NCI-H69 (cell line): ENCODE measurements around the gene TCF20.
A peak's percentile ranks its signal among the peaks of the same experiment; 100 is the strongest.

Experiments used
- DNase-seq: peaks from one replicate; lab custom pipeline; 2025; lab: John Stamatoyannopoulos, UW

The TCF20 gene

DNA sequence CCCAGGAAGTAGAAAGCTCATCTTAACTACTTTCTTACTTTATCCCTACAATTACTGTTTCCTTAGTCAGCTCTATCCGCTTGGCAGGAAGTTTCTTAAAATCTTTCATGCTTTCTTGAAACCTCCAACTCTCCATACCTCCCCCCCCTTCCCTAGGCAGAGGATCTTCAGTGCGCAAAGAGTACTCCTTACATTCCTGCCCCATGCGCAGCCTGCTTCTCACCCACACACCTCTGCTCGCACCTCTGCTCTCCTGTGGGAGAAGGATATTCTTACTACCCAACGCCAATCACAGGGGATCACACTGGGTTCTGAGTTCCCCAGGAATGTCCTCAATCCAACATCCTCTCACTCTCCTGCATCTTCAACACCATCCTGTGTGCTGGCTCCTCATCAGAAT is 12.3 kb downstream of the TCF20 start:
- no peak for DNase-seq

DNA sequence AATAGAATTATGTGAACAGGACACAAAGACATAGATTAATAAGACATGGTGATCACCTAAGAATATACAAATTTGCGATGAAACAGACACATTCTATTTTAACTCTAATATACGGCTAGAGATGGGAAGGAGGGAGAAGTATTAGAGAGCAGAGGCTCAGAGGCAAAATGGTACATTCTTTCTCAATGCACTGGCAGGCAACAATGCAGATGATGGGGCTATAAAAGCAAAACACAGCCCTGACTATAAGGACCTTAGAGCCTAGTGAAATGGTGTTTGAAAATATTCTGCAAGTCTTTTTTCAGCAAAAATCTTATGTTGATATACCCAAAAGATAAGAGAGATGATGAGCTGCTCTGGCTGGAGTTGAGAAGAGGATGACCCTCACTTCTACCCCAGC is 13.1 kb downstream of the TCF20 start:
- DNase-seq: no peak

DNA sequence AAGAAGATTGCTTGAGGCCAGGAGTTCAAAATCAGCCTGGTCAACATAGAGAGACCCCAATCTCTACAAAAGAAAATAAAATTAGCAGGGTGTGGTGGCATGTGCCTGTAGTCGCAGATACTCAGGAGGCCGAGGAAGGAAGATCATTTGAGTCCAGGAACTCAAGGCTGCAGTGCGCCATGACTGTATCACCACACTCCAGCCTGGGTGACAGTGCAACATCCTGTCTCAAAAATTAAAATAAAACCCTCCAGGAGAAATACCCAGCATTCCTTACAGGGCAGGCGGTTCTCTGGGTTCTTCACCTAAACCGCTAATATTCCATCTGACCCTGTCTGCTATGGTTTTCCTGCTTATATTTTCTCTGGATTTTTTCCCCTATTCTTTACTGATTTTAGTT is 13.5 kb downstream of the TCF20 start:
- no peak for DNase-seq

DNA sequence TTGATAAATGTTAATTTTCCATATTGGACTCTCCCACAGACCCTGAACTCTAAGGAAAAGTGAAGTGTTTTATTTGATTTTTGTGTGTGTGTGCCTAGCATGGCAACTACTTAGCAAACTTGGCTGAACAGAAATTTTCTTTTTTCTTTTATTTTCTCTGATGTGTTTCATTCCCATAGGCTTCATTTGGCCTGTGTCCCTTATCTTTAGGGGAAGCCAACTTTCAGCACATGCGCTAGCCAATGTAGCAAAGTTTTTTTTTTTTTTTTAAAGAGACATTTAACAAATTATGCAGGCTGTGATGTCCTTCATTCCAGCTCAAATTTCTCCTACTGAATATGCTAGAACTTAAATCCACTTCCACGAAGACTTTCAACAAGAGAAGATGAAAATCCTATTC is 14.2 kb downstream of the TCF20 start:
- no peak for DNase-seq

DNA sequence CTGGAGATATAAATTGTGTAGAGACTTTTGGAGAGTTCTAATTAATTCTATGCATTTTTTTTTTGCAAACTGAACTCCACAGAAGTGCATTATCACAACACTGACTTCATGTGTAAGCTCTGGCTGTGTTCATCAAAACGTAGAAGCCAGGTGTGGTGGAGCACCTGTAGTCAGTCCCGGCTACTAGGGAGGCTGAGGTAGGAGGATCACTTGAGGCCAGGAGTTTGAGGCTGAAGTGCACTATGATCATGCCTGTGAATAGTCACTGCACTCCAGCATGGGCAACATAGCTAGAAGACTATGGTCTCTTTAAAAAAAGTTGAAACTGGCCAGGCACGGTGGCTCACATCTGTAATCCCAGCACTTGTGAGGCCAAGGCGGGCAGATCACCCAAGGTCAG is 20.6 kb downstream of the TCF20 start:
- DNase-seq: no peak

DNA sequence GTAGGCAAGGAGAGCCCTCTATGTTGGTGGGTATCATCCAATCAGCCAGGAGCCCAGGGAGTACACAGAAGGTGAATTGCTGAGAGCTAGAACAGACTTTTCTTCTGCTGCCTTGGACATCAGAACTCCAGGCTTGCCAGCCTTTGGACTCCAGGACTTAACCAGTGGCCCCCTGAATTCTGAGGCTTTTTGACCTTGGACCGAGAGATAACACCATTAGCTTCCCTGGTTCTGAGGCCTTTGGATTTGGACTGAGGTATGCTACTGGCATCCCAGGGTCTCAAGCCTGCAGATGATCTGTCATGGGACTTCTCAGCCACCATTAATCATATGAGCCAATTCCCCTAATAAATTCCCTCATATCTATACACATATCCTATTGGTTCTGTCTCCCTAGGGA is 21.5 kb downstream of the TCF20 start:
- DNase-seq: no peak

DNA sequence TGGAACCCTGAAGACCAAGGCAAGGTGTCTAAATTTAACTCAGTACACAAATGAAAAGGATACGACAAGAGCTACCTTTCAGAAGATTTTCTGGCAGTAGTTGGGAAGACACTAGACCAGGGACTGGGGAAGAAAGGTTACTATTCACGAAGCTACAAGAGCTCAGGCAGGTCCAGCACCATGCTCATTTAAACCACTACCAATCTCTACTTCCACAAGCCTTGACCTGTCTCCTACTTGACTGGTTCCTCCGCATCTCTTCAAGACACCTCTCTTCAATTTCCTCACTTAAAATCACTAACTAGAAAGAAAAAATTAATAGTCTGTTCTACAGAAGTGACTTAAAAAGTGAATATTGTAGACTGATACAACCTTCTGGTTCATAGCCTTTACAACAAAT is 22.9 kb downstream of the TCF20 start:
- no peak for DNase-seq

DNA sequence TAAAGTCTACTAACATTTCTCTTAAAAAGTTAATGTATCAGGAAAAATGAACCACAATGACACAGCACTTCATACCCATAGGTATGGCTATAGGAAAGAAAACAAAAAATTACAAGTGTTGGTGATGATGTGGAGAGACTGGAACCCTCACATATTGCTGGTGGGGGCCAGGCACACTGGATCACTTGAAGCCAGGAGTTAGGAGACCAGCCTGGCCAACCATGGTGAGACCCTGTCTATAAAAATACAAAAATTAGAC is 26.7 kb downstream of the TCF20 start:
- DNase-seq: no peak

DNA sequence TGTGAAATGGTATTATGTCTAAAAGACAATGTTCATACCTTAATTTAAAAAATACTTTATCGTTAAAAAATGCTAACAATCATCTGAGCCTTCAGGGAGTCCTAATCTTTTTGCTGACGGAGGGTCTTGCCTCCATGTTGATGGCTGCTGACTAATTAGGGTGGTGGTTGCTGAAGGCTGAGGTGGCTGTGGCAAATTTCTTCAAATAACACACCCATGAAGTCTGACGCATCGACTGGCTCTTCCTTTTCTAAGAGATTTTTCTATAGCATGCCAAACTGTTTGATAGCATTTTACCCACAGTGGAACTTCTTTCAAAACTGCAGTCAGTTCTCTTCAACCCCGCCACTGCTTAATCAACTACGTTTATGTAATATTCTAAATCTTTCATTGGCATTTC is 33.6 kb downstream of the TCF20 start:
- DNase-seq: no peak

DNA sequence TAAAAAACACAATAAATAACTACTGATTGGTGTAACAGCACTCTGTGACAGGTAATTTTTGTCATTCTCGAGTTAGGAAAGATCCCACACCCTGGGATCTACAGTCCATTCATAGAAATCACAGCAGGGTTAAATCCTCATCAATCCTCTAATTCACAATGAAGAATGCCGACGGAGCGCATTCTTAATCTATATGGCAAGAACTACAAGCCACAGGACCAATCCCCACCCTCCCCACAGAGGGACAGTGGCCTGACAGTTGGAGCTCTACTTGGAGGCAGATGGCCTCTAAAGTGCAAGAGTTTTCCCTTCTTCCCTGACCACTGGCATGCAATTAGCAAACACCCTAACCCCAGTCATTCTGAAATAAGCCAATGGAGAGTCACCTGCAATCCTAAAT is 34.2 kb downstream of the TCF20 start:
- no peak for DNase-seq

DNA sequence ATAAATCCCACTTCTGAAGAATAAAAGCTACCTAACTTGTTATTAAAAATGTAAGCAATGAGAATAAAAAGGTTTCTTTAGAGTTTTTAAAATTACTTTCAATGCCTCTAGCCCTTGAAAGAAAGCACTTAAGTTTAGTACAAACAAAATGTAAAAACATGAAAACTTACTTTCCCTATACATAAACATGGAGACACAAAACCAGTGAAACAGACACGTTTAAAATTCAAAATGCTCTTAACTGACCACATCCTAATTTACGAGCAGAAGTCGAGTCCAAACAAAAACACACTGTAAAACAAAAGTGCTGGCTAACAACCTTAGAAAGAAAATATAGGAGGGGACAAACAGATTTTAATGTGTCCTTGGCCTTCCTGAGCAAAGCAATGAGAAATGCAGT is 36.6 kb downstream of the TCF20 start:
- DNase-seq: no peak

DNA sequence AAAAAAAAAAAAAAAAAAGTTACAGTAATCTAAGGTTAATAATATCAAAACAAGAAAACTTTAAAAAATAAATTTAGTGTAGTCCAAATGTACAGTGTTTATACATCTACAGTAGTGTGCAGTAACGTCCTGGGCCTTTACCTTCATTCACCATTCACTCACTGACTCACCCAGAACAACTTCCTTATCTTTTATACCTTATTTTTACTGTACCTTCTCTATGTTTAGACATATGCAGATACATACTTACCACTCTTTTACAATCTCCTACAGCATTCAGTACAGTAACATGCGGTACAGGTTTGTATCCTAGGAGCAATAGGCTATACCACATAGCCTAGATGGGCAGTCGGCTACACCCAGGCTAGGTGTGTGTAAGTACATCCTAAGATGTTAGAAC is 38.5 kb downstream of the TCF20 start:
- no peak for DNase-seq

DNA sequence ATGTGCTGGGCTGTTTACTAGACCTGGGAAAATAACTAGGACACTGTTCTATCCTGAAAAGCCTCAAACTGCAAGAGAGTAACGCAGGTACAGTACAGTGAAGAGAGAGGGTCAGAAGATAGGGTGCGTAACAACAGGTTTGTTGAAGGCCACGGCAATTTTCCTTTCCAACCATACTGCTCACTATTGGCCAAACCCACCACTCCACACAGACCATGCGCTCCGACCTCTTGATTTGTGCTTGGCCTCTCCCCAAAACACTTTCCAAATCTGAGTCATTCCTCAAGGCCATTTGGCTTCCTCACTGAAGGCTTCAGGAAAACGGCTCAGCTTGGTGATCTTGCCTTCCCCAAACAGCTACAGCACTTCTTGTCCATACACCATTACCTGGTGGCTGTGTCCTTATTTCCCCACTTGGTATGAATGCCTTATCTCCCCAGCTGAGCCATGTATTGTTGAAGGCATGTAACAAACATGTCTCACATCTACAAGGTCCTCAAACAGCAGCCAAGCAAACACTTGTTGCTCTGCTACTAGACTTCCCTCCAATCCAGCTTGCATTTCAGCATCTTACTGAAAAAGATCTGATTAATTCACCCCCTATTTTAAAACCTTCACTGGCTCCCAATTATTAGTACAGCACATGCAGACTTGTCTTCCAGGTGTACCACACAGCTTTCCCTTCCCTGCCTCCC is 40.9 kb downstream of the TCF20 start:
- DNase-seq: no peak

DNA sequence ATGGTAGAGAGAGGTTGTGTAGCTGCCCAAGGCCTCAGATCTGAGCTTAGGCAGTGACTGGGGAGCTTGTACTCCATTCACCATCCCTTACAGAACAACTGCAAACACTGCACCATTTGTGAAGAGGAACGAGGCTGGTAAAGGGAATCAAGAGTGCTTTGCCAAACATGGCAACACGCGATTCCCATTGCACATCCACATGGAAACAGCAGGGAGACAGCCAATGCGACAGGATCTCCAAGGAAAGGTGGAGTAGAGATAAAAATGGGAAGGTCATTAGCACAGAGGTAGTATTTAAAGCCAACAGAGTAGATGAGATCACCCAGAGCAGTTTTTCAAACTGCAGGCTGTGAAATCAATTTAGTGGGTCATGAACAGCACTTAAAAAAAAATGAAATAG is 42.0 kb downstream of the TCF20 start:
- DNase-seq: peak; percentile 60

DNA sequence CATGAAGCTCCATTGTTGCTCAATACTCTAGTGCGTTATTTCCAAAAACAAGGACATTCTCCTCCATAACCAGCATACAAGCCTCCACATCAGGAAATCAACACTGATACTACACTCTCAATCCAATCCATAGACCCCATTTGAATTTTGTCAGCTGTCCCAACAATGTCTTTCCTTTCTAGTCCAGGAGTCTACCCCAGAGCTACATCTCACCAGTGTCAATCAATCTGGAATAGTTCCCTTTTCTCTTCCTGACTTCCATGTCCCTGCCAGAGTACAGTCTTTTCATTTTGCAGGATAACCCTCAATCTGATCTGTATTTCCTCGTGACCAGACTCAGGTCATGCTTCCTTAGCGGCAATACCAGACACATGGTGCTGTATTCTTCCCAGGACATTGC is 43.0 kb downstream of the TCF20 start:
- no peak for DNase-seq

DNA sequence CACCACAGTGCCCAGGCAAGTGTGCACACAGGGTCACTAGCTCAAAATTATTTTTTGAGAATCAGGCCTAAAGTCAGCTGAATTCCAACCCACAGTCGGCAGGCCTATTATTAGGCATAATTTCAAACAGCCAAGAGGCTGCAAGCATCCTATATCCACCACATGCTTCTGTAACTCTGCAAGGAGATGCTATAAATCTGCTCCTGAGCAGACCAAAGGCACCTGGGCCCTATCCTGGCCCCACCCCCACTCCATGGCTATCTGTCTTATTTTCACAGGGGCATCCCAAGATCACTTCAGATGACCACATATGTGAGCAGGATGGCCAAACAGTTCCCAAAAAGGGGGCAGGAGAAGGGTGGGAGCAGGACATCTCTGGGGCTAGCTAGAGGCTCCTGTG is 44.6 kb downstream of the TCF20 start:
- DNase-seq: peak; percentile 21

DNA sequence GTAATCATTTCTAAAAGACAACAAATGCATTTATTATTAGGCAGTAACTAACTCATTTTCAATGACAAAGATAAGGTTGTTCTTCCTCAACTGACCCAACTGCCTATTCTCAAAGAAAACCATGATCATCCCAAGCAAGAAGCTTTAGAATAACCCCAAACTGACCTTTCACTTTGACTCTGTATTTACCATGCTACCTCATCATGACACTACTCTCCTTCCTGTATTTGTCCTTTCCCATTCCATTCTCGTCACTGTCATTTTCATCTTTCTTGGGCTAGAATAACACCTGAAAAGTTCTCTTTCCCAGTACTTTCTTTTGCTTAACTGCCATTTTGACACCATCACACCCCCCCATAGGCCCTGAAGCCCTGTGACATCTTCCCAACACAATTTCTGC is 48.3 kb downstream of the TCF20 start:
- no peak for DNase-seq
